Stimulated activated CD4-positive, alpha-beta T cell treated with anti-CD3 and anti-CD28 coated beads, Interleukin-15, amount 100 ng/mL, for 24 hours (primary cell): Measurements from ENCODE around the gene RIPOR2.
"Not testable (repeated sequence)": the region's sequence is repeated elsewhere in the genome, so short reads cannot be mapped to it uniquely, and the experiment has no call there.

Source experiments
- DNase-seq: peaks from one replicate; pipeline ENCODE4 v3.0.0-alpha.2; 2020

Gene RIPOR2

DNA sequence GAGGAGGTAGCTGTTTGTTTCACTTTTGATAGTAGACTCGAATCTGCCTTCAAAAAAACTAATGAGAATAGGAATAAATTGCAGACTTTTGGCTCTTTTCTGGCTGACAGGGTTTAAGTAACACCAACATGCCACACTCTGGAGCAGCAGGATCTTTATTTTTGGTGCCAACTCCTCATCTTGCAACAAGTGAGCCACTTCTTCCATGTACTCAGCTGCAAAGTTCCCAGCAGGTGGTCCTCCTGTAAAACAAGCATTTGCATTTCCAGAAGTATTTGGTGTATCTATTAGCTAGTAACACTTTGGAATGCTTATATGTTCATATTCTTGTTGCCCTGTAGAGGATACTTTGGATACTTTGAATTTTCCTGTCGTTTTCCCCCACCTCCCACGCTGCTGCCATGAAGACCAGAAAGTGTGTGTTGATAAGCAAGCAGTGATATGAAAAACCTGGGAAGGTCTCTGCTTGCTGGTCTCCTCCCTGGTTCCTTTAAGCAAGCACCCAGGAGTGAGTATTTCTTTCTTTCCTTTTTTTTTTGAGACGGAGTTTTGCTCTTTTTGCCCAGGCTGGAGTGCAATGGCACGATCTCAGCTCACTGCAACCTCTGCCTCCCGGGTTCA is 138.1 kb downstream of the RIPOR2 start:
- DNase-seq = no peak

DNA sequence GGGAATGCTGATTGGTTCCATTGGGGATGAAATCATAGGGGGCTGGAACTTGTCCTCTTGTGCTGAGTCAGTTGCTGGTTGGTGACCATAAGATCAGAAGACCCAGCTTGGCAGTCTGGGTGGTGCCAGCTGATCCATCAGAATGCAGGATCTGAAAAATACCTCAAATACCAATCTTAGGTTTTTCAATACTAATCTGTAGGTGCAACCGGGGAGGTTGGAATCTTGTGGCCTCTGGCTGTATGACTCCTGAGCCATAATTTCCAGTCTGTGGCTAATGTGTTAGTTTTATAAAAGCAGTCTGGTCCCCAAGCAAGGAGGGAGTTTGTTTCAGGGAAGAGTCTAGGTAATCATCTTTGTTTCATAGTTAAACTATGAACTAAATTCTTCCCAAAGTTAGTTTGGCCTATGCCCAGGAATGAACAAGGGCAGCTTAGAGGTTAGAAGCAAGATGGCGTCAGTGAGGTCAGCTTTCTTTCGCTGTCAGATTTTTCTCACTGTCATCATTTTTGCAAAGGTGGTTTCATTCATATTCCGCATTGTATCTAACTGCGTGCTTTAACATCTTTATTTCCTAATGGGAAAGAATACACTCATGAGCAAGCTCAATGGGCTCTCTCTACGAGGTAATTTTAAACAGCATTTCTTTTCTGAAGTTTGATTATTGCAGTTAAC is 139.0 kb downstream of the RIPOR2 start:
- peak; percentile 45 for DNase-seq

DNA sequence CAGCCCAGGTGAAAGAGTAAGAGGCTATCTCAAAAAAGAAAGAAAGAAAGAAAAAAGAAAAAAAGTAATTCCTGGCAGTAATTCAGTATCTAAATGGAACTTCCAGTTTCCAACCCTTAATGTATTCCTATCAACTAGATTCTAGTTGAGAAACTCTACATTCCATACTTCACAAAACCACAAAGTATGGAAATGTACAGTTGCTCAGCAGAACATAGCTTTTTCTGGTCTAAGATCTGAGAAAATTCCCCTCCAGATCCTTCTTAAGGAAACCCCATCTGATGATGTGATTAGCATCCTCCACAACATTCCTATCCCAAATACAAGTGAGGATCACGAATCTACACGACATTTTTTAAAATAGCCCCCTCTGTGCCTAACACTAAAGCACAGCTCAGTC is 140.7 kb downstream of the RIPOR2 start:
- DNase-seq = no peak

DNA sequence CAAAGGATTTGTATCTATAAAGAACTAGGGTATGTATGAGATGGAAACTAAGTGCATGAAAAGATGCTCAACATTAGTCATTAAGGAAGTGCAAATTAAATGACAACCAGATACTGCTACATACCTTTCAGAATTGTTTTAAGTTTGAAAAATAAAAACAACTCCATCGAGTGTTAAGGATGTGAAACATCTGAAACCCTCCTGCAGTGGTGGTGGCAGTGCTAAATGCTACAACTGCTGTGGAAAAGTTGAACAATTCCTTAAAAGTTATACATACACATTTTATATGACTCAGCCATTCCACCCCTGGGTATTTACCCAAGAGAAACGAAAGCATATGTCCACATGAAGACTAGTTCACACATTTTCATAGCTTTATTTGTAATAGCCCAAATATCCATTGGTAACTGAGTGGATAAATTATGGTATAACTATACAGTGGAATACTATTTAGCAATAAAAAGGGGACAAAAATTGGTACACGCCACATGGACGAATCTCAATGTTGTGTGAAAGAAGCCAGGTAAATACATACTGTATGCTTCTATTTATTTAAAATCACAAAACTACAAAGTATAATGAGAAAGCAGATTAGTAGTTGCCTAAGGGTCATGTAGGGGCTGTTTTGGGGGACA is 147.6 kb downstream of the RIPOR2 start:
- peak; percentile 32 for DNase-seq

DNA sequence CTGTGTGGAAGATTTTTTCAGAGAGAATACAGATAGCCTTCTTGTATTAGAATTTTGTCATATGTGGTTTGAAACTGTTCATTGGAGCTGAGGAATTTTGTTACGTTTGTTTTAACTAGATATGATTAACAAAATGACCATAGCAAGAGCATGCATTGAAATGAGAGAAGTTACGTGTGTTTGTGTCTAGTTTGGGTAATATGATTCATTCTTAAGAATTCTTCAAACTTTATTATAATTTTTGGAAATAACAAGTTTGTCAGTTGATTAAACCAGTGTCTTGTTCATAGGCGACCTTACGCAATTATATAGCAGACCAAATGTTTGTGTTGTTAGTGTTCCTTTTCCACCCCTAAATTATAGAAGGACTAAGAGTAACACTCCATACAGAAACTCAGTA is 155.6 kb downstream of the RIPOR2 start:
- DNase-seq = no peak

DNA sequence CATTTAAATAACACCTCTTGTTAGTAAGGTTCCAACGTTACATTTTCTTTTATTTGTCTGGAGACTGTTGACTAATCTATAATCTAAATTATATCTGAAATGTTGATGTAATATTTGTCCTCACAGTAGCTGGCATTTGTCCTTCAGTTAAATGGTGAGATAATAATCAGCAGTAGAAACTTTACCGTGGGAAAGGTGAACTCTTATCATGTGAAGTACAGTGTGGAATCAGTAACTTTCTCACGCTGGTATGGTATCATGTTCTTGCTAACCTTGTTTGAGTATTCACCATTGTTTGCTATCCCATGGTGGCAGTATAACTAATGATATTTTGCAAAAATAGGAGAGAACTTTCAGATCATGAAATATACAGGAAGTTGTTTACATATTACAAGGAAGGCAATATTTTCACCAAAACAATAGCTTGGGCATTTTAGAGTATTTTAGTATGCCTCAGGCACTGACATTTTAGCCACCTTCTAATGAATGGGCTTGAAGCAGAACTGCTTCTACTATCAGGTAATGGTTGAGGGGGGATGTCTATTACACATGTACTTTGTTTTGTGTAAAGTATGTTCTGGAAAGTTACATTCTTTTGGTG is 156.2 kb downstream of the RIPOR2 start:
- no peak for DNase-seq

DNA sequence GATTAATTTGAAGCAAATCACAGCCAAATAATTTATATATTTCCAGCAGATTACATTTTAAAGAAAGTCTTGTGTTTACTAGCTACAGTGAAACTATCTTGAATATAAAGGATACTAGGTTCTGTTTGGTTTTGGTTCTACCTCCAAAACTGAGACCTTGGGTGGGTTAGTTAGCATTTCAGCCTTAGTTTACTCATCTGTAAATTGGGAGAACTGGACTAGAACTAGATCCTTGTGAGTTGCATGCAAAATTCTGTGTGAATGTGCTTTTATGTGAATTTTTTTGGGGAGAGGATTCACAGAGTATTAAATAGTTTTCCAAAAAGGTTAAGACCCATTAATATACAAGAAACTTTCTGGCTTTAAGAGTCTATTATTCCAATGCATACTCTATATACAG is 156.9 kb downstream of the RIPOR2 start:
- DNase-seq = no peak

DNA sequence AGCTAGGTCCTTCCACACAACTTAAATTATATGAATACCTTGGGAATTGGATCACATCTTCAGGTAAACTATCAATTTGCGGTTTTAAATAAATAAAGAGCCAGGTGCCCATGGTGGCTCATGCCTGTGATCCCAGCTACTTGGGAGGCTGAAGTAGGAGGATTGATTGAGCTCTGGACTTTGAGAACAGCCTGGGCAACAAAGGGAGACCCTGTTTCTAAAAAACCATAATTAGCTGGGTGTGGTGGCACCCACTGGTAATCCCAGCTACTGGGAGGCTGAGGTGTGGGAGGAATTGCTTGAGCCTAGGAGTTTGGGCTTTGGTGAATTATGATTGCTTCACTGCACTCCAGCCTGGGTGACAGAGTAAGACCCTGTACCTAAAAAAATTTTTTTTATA is 157.6 kb downstream of the RIPOR2 start:
- no peak for DNase-seq

DNA sequence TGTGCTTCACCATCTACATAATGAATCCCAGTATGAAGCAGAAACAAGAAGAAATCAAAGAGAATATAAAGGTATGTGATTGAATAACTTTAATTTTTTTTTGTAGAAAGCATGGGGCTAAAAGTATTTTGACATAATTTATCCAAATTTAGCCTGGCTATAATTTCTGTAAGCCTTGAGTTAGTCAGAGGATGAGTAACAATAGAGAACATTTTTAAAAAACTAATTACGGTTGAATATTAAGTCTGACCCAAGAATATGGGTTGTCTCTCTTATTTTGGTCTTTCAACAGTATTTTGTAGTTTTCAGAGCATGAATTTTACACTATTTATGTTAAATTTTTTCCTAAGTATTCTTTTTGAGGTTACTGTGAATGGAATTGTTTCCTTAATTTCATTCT is 158.5 kb downstream of the RIPOR2 start:
- DNase-seq = no peak

DNA sequence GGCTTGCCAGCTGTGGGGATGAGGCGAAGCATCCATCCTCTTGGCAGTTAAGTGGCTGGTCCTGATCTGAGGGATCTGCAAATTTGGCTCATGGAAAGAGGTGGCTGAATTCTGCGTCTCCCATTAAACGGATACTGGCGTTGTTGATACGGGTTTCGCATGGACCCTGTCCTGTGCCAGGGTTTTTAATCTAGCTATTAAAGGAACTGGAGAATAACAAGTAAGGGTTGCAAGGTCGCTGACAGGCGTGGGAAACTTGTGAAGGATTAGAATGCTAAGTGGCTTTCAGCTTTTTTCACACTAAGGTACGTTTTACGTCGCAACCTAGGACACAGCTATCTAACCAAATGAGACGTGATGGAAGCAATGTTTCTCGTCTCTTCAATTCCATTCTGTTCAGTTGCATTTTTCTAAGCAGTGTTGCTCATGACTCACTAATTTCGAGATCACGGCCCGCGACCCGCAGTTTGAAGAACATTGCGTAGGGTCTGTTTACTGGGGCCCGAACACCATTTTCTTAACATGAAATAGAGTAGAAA is 160.2 kb downstream of the RIPOR2 start:
- peak; percentile 60 for DNase-seq

DNA sequence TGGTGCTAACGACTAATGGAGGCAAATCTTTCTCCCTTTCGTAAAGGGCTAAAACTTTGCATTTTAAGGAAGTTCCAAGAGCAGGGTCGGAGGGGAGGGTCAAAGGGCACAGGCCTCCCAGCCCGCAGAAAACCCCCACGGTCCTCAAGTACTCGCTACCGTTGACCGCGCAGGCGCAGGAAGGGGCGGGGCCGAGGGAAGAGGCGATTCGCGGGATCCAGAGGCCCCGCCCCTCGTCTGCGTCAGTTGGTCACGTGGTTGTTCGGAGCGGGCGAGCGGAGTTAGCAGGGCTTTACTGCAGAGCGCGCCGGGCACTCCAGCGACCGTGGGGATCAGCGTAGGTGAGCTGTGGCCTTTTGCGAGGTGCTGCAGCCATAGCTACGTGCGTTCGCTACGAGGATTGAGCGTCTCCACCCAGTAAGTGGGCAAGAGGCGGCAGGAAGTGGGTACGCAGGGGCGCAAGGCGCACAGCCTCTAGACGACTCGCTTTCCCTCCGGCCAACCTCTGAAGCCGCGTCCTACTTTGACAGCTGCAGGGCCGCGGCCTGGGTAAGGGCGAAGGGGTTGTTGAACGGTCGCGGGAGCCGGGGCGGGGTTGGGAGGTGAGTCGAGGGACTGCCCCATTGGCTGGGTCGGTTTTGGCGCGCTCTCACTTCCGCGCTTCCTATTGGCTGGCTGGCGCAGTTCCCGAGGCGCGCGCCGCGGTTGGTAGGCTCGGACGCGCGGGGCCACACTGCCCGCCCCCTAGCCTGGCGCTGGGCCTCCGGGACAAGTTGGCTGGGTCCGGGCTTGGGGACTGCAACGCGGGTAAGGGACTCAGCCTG is 160.9 kb downstream of the RIPOR2 start, which contains the start of gene GMNN:
TSS of gene GMNN (plus strand) at position 242 of the 824 bp plus-strand sequence. CDS start 2,310 bp downstream, outside the sequence.
- peak; percentile 100 for DNase-seq

DNA sequence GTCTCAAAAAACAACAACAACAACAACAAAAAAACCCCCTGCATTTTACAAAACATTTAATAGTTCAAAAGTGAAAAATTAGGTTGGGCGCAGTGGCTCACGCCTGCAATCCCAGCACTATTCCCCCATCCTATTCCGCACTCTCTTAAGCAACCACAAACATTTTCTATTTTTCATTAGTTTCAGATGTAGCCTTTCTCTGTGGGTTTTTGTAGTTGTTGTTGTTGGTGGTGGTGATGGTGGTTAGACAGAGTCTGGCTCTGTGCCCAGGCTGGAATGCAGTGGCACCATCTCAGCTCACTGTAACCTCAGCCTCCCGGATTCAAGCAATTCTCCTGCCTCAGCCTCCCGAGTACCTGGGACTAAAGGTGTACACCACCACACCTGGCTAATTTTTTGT is 167.4 kb downstream of the RIPOR2 start:
- DNase-seq = no peak

DNA sequence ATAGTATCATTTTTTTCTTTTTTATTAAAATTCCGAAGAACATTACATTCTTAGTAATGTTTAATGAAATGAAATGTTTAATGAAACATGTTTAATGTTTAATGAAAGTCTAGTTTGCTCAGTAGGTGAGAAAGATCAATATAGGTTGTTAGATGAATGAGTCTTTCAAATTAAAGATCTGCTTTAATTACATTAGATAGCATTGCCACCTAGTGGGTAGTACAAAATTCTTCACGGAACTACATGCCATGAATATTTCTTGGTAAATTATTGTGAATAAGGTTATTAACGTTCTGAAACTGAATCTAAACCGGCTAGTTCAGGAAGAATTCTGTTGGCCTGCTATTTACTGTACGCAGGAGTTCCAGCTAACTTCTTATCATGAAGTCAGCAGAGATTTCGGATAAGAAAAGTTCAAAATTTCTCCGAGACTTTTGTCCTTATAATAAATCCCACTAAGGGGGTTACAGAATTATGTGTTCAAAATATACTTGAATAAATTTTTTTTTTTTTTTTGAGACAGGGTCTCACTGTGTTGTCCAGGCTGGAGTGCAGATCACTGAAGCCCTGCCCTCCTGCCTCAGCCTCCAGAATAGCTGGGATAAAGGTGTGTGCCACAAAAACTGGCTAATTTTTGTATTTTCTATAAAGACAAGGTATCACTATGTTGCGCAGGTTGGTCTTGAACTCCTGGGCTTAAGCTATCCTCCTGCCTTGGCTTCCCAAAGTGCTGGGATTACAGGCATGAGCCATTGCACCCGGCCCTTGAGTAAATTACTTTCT is 168.9 kb downstream of the RIPOR2 start:
- DNase-seq = no peak

DNA sequence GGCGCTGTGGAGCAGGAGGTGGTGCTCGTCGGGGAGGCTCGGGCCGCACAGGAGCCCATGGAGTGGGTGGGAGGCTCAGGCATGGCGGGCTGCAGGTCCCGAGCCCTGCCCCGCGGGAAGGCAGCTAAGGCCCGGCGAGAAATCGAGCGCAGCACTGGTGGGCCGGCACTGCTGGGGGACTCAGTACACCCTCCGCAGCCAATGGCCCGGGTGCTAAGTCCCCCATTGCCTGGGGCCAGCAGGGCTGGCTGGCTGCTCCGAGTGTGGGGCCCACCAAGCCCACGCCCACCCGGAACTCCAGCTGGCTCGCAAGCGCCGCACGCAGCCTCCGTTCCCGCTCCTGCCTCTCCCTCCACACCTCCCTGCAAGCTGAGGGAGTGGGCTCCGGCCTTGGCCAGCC is 169.8 kb downstream of the RIPOR2 start:
- DNase-seq = not testable (repeated sequence)

DNA sequence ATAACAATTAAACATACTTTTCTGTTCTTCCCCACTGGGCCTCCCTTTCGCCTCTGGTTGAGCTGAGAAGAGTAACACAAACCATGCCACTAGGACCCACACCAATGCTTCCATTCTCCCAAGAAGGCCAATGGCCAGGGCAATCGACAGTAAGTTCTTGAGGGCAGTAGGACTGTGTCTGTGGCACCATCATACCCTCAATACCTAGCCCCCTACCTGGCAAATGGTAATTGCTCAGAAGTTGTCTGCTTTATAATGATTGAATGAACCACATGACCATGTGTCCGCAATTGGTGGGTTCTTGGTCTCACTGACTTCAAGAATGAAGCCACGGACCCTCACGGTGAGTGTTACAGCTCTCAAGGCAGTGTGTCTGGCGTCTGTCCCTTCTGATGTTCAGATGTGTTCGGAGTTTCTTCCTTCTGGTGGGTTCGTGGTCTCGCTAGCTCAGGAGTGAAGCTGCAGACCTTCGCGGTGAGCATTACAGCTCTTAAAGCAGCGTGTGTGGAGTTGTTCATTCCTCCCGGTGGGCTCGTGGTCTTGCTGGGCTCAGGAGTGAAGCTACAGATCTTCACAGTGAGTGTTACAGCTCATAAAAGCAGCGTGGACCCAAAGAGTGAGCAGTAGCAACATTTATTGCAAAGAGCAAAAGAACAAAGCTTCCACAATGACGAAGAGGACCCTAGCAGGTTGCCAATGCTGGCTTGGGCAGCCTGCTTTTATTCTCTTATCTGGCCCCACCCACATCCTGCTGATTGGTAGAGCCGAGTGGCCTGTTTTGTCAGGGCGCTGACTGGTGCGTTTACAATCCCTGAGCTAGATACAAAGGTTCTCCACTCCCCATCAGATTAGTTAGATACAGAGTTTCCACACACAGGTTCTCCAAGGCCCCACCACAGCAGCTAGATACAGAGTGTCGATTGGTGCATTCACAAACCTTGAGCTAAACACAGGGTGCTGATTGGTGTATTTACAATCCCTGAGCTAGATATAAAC is 170.6 kb downstream of the RIPOR2 start:
- DNase-seq = not testable (repeated sequence)

DNA sequence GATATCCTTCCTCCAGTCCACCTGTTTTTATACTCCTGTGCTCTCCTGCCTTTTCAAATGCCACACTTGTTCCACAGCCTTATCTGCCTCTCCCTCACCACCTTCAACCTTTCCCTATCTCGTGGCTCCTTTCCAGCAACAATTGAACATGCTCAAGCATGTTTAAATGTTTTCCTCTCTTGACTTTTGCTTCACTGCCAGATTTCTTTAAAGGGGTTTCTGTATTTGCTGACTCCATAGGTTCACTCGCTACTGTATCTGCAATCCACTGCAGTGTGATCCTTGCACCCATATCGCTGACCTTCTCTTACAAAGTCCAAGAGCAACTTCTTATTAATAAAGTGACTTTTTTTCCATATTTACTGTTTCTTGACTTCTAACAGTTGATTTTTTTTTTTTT is 172.2 kb downstream of the RIPOR2 start:
- no peak for DNase-seq

DNA sequence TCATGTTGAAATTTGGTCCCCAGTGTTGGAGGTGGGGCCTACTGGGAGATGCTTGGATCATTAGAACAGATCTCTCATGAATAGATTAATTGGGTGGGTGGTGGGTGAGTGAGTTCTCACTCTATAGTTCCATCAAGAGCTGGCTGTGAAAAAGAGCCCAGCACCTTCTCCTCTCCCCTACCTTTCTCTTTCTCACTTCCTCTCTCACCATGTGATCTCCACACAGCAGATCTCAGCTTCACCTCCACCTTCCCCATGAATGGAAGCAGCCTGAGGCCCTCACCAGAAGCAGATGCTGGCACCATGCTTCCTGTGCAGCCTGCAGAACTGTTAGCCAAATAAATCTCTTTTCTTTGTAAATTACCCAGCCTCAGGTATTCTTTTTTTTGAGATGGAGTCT is 173.9 kb downstream of the RIPOR2 start:
- DNase-seq = no peak

DNA sequence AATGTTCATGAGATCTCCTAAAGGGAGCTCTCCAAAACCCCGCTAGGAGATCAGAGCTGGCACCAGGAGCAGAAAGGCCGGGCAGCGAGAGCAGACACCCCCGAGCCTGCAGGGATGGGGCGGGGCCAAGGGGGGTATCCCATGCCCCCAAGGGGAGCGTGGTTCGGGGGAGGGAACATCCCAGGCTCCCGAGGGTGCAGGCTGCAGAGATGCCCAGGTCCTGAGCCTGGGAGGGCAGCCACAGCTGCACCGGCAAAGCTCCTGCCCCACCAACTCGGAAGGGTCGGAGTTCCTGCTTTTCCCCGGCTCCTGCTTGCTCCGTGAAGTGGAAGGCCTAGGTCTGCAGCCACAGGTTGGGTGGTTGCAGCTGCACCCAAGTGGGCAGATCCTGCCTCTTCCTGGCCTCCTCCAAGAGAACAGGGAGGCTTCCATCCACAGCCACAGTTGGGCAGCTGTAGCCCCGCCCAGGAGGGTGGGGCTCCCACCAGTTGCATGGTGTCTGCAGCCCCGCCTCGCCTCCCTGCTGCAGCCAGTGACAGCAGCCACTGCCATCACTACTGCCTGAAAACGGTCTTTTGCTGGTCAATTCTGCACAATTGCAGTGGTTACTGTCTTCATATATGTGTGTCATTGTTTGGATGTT is 174.4 kb downstream of the RIPOR2 start:
- DNase-seq = peak; percentile 37

DNA sequence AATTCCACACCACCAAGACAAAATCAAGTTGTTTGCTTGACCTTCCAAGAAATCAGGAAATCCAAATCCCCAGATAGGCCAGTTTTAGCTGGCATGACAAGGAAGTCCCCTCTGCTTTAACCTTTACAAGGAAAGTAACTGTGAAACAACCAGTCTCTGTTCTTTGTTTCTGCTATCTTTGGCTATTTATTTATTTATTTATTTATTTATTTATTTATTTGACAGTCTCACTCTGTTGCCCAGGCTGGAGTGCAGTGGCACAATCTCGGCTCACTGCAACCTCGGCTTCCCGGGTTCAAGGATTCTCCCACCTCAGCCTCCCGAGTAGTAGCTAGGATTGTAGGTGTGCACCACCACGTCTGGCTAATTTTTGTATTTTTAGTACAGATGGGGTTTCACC is 175.6 kb downstream of the RIPOR2 start:
- DNase-seq = no peak

DNA sequence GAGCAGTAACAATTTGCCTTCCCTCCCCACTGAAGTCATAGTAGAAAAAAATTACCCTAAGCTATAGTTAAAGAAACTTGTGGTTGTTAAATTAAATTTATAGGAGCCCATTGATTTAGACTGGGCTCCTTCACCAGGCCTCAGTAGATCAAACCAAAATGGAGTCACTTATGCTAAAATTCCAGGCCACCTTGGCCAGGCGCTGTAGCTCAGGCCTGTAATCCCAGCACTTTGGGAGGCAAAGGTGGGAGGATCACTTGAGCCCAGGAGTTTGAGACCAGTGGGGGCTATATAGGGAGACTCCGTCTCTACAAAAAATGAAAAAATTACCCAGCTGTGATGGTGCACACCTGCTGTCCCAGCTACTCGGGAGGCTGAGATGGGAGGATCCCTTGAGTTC is 176.0 kb downstream of the RIPOR2 start:
- no peak for DNase-seq
